T-helper 1 cell treated with Interleukin-12 subunit alpha and Interleukin-12 subunit beta and Interleukin-4 antibody, amounts not matched to agents 30 ng/mL and 1 ng/mL, for 36 hours (primary cell): ENCODE results near the gene MRPL45. TPM values are rescaled to one million over a fixed set of nuclear protein-coding genes. Genes with fewer than 3 reads are reported as not detected.

Experiments
- intact Hi-C: fragments of 100-400 bp; cut with micrococcal nuclease; formaldehyde crosslinking; loops from one replicate; pipeline ENCODE4 v1.15.1; 2024
- total RNA-seq: library from RNA; stranded (reverse); gene quantifications from 2 replicates; pipeline ENCODE4 v1.2.3, GENCODE V29; 2022

The MRPL45 gene
- total RNA-seq, 1 donor from 2014 or later, result 26.0 TPM

GRCh38 chr17:38344420-38344745, 47.4 kb downstream of the MRPL45 start:
- intact Hi-C loops, result no loop called here

GRCh38 chr17:38345743-38346142, 48.8 kb downstream of the MRPL45 start:
- intact Hi-C loops, result no loop called here

- intact Hi-C loops, result loop anchor here (1.0 kb wide), 3 partner anchors 65 to 143 kb away; no protein-coding TSS in a partner anchor
These were observed 52.2 kb downstream of the MRPL45 start for GRCh38 chr17:38349097-38349730.

- intact Hi-C loops, result loop anchor here (2.0 kb wide), 1 partner anchor 53 kb away; the partner anchor contains the start of gene MRPL45
These were observed 53.1 kb downstream of the MRPL45 start for GRCh38 chr17:38350035-38350434.

GRCh38 chr17:38351412-38352222, 54.6 kb downstream of the MRPL45 start, which contains the start of gene SOCS7:
SOCS7 (plus strand) TSS chr17:38351844; CDS start chr17:38352053, 209 bp downstream.
- intact Hi-C loops, result loop anchor here (1.0 to 2.0 kb wide), 2 partner anchors 55 to 401 kb away; partner anchors contain the start of genes MRPL45 and PSMB3

GRCh38 chr17:38352245-38353085, 55.5 kb downstream of the MRPL45 start:
- intact Hi-C loops, result no loop called here

GRCh38 chr17:38353086-38353604, 56.2 kb downstream of the MRPL45 start:
- intact Hi-C loops, result no loop called here

GRCh38 chr17:38353668-38354067, 56.7 kb downstream of the MRPL45 start:
- intact Hi-C loops, result no loop called here

GRCh38 chr17:38354466-38354865, 57.5 kb downstream of the MRPL45 start:
- intact Hi-C loops, result no loop called here

- intact Hi-C loops, result no loop called here
These were observed 58.3 kb downstream of the MRPL45 start for GRCh38 chr17:38355251-38355650.

- intact Hi-C loops, result no loop called here
These were observed 60.6 kb downstream of the MRPL45 start for GRCh38 chr17:38357486-38358123.

GRCh38 chr17:38358586-38359513, 61.9 kb downstream of the MRPL45 start:
- intact Hi-C loops, result no loop called here

GRCh38 chr17:38361694-38362465, 64.9 kb downstream of the MRPL45 start:
- intact Hi-C loops, result no loop called here

GRCh38 chr17:38363016-38363415, 66.0 kb downstream of the MRPL45 start:
- intact Hi-C loops, result no loop called here

- intact Hi-C loops, result no loop called here
These were observed 67.8 kb downstream of the MRPL45 start for GRCh38 chr17:38364741-38365140.

- intact Hi-C loops, result no loop called here
These were observed 72.3 kb downstream of the MRPL45 start for GRCh38 chr17:38369124-38369886.
